Left renal pelvis (tissue), 4 donors: ENCODE measurements around the gene ATP8B1. TPM values are rescaled to one million over a fixed set of nuclear protein-coding genes. Genes with fewer than 3 reads are reported as not detected.
"Not testable (repeated sequence)": the region's sequence is repeated elsewhere in the genome, so short reads cannot be mapped to it uniquely, and the experiment has no call there.

ENCODE experiments used
- DNase-seq, 4 donors: peaks; one replicate each; pipeline ENCODE4 v3.0.0-alpha.2; 2013; ENCODE audit warnings: low read depth in 4 of 4, low spot score in 3 of 4
- polyA plus RNA-seq, 4 donors: library from polyadenylated mRNA; unstranded; fragments of 120-200 nt; gene quantifications; one replicate each; pipeline ENCODE4 v1.2.1, GENCODE V29; 2013; ENCODE audit not compliant: insufficient read length in 4 of 4

The ATP8B1 gene
- 10 to 100 TPM in 3 of 4 donors, 1 to 10 TPM in 1; 5.8 to 31.4 (median 29.3) TPM for polyA plus RNA-seq

DNA sequence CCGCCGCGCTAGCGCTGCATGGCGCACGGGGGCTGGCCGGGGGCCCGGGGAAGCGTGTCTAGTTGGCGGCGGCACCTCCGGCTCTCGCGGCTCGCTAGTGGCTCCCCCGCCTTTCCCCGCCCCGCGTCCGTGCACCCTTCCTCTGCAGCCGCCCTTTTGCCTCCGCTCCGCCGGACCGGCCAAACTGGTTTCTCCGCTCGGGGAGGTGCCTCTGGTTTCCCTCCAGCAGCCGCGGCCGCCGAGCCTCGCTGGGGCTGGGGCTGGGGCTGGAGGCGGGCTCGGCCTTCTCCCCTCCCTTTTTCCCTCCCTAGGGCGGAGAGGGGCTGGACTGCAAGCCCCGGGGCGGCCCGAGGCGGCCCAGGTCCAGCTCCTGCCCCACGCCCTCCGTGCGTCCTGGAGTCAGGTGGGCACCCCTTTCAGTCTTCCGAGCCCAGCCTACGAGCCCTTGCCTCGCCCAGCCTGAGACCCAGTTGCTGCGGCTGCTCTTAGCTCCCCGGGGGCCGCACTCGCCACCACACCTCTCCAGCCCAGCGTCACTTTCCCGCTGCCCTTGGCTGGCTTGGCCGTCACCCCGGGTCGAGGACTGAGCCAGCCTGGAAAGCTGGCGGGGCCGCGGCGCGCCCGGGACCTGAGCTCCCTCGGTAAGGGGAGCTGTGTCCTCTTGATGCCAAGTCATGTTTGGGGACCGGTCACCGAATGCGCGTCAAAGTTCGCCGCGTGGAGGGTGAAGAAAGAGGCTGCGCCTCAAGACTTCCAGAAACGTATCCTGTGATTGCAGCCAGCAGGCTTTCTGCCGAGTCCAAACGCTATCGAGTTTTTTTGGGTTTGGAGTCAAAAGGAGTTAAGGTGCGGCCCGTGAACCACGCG is at the start of gene ATP8B1:
TSS of gene ATP8B1 (minus strand) at position 213 of the 867 bp plus-strand sequence. CDS start 71,508 bp downstream, outside the sequence.
- no peak for DNase-seq

DNA sequence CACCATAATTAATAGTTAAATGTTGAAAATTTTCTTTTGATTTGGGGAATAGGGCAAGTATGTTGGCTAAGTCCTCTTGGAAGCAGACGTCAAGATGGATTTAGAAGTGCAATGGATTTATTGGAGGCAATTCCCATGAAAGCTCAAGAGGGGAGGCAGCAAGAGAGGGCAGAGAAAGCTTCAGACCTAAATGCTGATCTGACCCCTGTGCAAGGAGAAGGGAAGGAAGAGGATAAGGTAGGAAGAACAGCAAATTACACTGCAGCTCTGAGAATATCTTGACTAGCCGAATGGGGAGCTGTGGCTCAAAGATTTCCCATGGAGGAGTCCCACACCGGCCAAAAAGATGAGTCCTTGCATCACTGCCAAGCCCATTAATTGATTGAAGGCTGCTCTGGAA is 46.9 kb upstream of the ATP8B1 start:
- DNase-seq = no peak

DNA sequence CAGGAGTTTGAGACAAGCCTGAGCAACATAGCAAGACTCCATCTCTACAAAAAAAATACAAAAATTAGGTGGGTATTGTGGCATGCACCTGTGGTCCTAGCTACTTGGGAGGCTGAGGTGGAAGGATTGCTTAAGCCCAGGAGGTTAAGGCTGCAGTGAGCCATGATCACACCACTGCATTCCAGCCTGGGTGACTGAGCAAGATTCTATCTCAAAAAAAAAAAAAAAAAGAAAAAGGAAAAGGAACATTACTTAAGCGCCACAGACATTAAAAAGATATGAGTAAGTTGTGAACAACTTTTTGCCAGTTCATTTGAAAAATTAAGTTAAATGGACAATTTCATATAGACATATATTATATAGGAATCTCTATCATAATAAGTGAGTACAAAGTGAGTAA is 45.3 kb upstream of the ATP8B1 start:
- not testable (repeated sequence) for DNase-seq

DNA sequence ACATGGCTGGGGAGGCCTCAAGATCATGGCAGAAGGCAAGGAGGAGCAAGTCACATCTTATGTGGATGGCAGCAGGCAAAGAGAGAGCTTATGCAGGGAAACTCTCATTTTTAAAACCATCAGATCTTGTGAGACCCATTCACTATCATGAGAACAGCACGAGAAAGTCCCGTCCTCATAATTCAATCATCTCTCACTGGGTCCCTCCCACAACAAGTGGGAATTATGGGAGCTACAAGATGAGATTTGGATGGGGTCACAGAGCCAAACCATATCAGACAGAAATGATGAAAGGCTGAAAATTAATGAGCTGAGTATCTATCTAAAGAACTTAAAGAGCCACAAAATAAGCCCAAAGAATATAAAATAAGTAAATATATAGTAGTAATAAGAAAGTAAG is 44.3 kb upstream of the ATP8B1 start:
- DNase-seq = not testable (repeated sequence)

DNA sequence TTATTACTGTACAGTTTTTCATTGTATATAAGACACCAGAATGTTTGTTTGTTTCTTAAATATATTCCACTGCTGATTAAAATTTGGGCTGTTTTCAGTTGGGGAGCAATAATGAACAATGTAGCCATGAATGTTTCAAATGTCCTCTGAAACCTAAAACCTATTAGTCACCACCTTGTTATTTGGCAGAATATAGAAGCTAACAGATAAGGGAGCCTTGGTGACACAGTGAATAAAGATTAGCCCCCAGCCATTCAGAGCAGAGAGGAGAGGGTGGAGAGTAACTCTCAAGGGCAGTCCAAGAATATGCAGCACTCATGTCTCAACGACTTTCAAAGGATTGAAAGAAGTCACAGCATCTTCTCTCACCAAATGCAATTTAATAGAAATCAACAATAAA is 43.1 kb upstream of the ATP8B1 start:
- no peak for DNase-seq

DNA sequence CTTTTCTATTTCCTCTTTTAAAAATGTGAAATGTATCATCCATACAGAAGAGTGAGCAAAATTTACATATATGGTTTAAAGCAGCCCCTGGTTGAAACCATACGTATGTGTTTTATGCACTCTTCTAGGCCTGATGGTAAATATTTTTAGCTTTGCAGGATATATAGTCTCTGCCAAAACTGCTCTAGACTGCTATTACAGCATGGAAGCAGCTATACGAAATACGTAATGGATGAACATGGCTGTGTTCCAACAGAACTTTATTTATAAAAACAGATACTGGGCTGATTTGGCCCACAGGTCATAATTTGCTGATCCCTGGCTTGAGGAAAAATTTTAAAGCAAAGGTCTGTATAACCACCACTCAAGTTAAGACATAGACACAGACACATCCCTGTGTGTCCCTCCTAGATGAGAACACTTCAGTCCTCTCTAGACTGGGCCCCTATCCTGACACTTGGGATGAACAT is 42.5 kb upstream of the ATP8B1 start:
- no peak for DNase-seq

DNA sequence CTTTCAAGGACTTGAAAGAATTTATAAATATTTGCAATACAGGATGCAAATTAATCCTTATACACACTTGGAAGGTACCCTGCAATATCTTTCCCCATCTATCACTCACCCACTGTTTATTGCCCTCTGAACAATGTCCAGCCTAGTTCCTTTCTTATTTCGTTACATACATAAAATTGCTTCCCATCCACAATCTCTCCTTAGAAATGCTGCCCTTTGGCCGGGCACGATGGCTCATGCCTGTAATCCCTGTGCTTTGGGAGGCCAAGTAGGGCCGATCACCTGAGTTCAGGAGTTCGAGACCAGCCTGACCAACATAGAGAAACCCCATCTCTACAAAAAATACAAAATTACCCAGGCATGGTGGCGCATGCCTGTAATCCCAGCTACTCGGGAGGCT is 41.2 kb upstream of the ATP8B1 start:
- no peak for DNase-seq

DNA sequence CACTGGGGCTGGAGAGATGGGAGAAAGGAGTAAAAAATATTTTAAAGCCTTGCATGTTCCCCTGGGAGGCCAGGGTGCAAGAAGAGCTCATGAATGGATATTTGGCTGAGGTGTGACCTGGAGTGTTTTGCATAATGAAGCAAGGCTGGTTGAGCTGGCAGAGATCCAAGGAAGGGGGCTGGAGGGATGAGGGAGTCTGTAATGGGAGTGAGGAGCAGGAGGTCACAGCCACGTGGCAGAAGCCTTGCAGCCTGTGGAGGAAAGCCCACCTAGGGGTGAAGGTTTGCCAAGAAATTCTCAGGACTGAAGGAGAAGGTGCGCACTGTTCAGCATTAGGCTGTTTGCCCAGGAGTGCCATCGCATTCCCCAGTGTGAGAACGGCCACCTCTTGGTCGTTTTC is 40.3 kb upstream of the ATP8B1 start:
- no peak for DNase-seq

DNA sequence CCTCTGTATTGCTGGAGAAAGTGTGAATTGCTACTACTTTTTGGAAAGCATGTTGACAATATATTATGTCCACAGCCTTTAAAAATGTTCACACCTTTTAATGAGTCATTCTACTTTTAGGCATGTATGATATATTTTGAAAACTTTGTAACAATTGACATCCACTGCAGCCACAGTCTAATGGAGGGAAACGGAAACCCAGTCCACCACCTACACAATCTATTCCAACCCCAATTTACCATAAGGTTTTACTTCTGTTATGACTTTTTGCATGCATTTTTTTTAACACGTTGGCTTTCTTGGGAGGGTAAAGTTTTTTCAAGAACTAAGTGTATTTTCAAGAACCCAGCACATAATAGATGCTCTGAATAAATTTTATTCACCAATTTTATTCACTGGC is 38.5 kb upstream of the ATP8B1 start:
- DNase-seq = no peak

DNA sequence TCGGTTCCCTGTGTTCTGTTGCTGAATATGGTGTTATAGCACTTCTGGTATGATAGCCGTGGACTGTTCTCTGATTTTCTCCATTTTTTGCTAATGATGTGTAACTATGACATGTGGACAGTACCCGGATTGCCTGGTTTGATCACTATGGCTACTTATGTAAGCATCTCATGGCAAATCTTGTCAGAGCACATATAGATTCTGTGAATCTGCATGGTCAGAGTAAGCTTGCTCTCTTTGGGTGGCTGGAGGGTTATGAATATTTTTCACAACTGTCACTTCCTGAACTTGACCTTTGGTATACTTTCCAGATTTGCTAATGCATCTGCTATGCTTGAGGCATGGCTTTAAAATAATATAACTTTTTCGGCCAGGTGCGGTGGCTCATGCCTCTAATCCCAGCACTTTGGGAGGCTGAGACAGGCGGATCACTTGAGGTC is 36.8 kb upstream of the ATP8B1 start:
- no peak for DNase-seq

DNA sequence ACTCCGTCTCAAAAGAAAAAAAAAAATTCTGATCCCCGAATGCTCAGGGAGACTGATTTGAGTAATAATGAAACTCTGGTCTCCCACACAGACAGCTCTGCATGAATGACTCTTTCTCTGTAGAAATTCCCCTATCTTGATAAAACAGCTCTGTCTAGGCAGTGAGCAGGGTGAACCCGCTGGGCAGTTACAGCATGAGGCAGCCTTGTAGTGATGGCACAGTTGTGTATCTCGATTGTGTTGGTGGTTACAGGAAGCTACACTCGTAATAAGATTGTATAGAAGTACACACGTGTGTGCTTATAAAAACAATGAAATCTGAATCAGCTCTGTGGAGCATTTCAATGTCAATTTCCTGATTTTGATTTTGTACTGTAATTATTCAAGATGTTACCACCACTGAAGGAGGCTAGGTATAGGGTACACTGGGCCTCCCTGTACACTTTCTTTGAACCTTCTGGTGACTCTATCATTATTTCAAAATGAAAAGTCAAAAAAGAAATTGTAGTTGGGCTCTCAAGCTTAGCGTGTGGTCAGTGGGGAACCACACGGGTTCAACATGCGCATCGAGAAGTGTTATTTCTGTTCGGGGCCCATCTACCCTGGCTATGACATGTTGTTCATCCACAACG is 34.9 kb upstream of the ATP8B1 start:
- DNase-seq = no peak

DNA sequence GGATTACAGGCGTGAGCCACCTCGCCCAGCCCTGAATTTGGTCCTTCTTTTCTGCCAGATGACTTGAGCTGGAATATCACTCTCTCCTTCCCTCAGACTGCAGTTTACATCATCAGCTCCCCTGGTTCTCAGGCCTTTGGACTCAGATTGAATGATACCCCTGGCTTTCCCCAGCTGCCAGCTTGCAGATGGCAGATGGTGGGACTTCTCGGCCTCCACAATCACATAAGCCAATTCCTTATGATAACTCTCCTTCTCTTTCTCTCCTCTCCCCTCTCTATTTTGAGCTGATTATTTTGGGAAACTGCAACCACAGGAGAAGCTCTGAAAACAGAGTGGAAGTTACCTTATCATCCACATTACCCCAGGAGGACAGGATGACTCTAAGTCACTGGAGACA is 33.4 kb upstream of the ATP8B1 start:
- no peak for DNase-seq

DNA sequence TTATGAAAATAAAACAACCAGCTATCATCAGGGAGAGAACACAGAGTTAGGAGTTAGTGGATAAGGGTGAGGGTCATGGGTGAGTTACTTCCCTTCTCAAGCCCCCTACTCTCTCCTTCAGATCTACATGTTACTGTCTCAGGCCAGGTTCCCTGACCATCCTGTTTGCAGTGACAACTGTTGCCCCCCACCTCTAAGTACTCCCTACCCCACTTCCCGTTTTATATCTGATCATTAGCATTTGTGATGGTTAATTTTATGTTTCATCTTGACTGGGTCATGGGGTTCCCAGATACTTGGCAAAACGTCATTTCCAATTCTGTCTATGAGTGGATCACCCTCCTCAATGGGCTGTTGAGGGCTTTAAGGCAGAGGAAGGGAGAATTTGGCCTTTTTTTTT is 32.8 kb upstream of the ATP8B1 start:
- DNase-seq = no peak

DNA sequence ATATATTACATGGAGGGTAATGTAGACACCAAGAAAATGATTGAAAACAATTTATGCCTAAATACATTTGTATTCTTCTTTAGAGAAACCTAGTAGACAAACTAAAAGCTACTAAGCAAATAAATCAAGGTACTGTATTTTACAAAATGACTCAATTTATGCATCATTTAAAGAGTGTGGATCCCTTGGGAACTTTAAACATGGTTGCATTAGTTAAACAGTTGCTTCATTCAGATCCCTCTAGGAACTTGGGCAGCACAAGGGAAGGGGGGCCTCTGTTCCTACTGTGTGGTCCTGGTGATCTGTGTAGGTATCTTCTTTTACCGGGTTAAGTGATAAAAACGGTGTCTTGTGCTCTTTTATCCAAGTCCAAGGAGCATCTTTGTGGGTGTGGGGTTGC is 31.5 kb upstream of the ATP8B1 start:
- no peak for DNase-seq

DNA sequence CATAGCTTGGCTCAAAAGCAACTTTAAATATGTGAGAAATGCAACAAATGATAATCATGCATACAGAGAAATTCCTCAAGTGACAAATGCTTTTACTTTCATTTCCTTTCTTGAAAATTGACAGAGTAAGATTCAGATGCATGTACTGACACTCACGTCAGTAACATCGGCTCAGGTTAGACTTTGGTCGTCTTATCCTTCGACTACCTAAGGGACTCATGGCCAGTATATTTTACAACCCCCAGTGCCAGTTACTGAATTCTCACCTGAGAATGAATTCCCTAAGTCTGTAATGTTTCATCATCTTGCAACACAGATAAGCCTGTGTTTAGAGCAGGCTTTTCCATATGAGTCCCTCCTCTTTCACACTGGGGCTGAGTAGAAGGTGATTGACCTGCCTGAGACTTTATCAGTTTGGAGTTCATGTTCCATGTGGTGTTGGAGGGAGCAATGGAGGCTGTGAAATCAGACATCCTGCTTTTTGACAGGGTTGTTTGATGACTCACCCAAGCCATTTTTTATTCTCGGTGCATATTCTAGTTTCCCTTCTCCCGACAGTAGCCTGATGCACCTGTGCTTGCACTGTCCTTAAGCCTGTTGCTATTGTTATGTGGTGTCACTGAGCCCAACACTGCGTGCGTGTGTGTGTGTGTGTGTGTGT is 30.5 kb upstream of the ATP8B1 start:
- DNase-seq = no peak

DNA sequence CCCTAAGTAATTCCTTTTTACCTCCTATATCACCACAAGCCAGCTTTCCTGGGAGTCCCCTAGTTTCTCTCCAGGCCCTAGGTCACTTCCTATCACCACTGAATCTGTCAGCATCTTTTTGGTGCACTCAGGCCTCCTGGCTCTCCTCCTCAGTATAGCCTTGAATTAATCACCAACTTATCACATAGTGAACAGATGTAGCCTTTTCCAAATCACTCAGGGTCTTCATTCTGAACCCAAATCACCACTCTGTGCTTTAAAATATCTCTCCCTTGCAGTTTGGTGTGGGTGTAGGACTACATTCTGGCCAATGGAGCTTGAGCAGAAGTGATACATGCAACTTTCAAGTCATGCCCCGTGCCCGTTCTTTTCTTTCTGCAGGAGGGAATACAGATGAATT is 29.6 kb upstream of the ATP8B1 start:
- DNase-seq = no peak

DNA sequence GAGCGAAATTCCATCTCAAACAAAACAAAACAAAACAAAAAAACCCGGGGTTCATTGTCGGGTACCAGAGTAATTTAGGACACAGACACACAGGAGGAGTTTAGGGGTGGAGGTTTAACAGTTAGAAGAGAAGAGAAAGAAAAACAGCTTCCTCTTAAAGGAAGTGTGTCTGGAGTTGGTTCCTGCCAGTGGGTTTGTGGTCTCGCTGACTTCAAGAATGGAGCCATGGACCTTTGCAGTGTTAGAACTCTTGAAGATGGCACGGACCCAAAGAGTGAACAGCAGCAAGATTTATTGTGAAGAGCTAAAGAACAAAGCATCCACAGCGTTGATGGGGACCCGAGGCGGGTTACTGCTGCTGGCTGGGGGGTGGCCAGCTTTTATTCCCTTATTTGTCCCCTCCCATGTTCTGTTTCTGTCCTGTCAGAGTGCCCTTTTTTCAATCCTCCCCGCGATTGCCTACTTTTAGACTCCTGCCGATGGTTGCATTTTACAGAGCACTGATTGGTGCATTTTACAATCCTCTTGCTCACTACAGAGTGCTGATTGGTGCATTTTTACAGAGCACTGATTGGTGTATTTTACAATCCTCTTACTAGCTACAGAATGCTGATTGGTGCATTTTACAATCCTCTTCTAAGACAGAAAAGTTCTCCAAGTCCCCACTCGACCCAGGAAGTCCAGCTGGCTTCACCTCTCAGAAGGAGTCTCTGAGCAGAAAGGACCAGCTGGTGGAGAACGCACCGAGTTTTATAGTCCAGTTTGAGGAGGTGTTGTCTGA is 28.7 kb upstream of the ATP8B1 start:
- no peak for DNase-seq

DNA sequence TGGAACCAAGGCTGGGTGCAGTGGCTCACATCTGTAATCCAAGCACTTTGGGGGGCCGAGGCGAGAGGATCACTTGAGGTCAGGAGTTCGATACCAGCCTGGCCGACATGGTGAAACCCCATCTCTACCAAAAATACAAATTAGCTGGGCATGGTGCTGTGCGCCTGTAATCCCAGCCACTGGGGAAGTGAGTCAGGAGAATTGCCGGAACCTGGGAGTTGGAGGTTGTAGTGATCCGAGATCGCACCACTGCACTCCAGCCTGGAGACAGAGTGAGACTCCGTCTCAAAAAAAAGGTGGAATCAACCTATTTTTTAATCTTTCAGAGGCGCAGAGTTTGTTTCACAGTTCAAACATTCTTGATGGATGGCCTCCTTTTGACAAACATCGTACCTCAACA is 24.5 kb upstream of the ATP8B1 start:
- DNase-seq = no peak

DNA sequence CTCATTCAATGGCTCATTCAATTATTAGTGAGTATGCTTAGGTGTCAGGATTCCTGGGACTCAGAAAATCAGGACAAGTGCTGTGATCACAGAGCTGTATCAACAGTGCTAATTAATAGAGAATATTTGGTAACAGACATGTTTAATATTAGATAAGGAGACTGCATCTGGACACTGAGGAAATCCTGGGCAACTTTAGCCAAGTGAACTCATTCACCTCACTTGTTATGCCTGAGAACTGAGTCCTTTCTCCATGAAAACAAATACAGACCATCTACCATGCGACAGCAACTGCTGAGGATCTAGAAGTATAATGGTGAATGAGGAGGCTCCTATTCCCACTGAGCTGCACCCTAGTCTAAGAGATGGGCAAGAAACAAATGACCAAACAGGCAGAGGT is 23.1 kb upstream of the ATP8B1 start:
- DNase-seq = no peak

DNA sequence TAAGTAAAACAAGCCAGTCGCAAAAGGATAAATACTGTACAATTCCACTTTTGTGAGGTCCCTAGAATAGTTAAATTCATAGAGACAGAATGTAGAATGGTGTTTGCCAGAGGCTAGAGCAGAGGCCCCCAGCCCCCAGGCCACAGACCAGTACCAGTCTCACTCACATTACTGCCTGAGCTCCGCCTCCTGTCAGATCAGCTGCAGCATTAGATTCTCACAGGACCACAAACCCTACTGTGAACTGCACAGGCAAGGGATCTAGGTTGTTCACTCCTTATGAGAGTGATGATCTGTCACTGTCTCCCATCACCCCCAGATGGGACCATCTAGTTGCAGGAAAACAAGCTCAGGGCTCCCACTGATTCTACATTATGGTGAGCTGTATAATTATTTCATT is 17.5 kb upstream of the ATP8B1 start:
- DNase-seq = not testable (repeated sequence)
